ENCODE data around the gene HOPX. TPM values are rescaled to one million over a fixed set of nuclear protein-coding genes. Genes with fewer than 3 reads are reported as not detected.

HOPX gene
- total and polyA plus RNA-seq, 9 donors = 13.2 to 22.8 (median 18.1) TPM

DNA sequence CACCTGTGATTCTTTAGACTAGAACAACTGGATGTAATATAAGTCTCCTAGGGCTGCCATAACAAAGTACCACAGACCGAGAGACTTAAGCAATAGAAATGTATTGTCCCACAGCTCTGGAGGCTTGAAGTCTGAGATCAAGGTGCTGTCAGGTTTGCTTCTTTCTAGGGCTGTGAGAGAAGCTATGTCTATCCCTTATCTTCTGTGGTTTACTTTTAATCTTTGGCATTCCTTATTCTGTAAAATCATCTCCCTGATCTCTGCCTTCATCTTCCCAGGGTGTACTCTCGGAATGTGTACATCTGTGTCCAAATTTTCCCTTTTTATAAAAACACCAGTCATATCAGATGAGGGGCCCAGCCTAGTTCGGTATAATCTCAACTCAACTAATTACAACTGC lies 10.3 kb upstream of the HOPX start:
- Histone ChIP-seq H3K27ac (ENCODE audit: low read length) (no peak overlapping the region), H3K9me3 (replicated peaks; ENCODE audit: control insufficient read depth, low read depth, low read length) (no peaks in the 10 kb centered on the region), H3K27me3 (ENCODE audit: control insufficient read depth, insufficient read depth, low read length) (no peaks in the 10 kb centered on the region), H3K4me1 (ENCODE audit: control insufficient read depth, insufficient read depth, low read length) (no peaks in the 10 kb centered on the region), H3K4me3 (ENCODE audit: low read length) (no peak overlapping the region), H3K36me3 (ENCODE audit: control insufficient read depth, insufficient read depth, low read length) (no peaks in the 10 kb centered on the region)
- WGBS (ENCODE audit: insufficient coverage) = 80% methylated on average over 1 of the region's 3 CpGs
- DNase-seq = no peak

DNA sequence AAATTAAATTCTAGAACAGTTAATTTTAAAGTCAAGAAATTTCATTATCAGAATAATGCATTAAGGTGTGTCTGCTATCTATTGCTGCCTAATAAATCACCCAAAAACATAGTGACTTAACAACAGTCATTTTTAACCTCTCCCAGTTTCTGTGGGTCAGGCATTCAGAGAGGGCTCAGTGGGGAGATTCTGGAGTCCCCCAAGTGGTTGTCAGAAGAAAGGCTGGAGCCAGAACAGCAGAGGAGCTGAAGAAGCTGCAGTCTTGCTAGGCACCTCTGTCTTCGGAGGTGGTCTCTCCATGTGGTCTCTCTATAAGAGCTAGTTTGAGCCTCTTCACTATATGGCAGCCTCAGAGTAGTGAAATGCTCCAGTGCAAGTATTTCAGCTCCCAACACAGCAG lies 9.3 kb upstream of the HOPX start:
- no peak for DNase-seq
- Histone ChIP-seq H3K4me1 (ENCODE audit: control insufficient read depth, insufficient read depth, low read length) (no peaks in the 10 kb centered on the region), H3K36me3 (ENCODE audit: control insufficient read depth, insufficient read depth, low read length) (no peaks in the 10 kb centered on the region), H3K27ac (ENCODE audit: low read length) (no peak overlapping the region), H3K27me3 (ENCODE audit: control insufficient read depth, insufficient read depth, low read length) (no peaks in the 10 kb centered on the region), H3K9me3 (replicated peaks; ENCODE audit: control insufficient read depth, low read depth, low read length) (no peaks in the 10 kb centered on the region), H3K4me3 (ENCODE audit: low read length) (no peak overlapping the region)
- WGBS (ENCODE audit: insufficient coverage) = no CpG with 5 or more reads among the region's 1 CpG

DNA sequence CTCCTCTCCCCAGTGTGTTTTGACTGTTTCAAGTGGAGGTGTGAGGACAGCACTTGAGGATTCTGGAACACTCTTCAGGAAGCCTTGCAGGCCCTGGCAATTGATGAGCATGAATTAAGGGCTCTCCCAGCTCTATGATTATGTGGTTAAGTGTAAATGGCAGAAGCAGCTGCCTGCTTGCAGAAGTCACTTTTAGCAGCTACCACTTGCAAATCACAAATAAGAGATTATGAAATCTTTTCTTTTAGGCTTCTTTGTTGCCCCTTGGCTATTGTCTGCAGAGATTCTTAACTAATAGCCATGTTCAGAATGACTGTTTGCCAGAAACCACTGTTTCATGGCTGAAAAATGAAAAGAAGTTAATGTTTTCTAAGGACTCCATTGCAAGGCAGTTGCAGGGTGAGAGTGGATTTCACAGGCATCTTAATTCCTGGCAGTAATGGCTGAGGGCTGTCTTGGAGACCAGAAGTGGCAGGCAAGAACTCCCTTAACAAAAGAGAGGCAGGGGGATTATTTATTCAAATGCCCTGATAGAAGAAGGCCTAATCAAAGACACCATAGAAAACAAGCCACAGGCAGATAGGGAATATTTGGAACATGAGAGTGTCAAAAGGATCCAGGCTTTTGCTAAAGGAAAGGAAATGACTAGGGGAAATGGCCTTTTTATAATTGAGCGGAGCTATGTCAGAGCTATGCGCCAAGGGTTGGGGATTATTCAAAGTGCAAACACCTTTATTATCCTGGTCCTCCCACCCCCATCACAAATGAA lies 8.3 kb upstream of the HOPX start:
- H3K9me3 ChIP-seq (replicated peaks; ENCODE audit: control insufficient read depth, low read depth, low read length) = no peaks in the 10 kb centered on the region
- no peak for DNase-seq
- no peak overlapping the region for H3K27ac ChIP-seq (ENCODE audit: low read length)
- H3K27me3 ChIP-seq (ENCODE audit: control insufficient read depth, insufficient read depth, low read length) = no peaks in the 10 kb centered on the region
- no peaks in the 10 kb centered on the region for H3K36me3 ChIP-seq (ENCODE audit: control insufficient read depth, insufficient read depth, low read length)
- no CpG with 5 or more reads among the region's 2 CpGs for WGBS (ENCODE audit: insufficient coverage)
- H3K4me1 ChIP-seq (ENCODE audit: control insufficient read depth, insufficient read depth, low read length) = no peaks in the 10 kb centered on the region
- H3K4me3 ChIP-seq (ENCODE audit: low read length) = no peak overlapping the region

DNA sequence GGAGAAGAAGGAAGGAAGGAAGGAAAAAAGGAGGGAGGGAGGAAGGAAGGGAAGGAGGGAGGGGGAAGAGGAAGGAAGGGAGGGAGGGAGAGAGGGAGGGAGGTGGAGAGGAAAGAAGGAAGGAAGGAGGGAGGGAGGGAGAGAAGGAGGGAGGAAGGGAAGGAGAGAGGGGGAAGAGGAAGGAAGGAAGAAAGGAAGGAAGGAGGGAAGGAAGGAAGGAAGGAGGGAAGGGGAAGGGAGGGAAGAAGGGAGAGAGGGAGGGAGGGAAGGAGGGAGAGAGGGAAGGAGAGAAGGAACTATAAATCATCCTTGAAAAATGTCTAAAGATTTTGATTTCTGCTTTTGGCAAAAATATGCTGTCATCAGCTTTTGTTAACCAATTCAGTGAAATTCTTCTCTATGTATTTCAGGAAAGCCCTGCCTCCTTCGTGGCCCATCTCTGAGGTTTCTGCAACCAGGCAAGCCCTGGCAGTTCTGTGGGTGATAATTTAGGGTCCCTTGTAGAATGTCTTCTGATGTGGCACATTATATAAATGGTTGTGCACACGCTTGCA lies 7.1 kb upstream of the HOPX start:
- H3K36me3 ChIP-seq (ENCODE audit: control insufficient read depth, insufficient read depth, low read length) = no peaks in the 10 kb centered on the region
- H3K27ac ChIP-seq (ENCODE audit: low read length) = no peak overlapping the region
- no peak for DNase-seq
- H3K4me1 ChIP-seq (ENCODE audit: control insufficient read depth, insufficient read depth, low read length) = no peaks in the 10 kb centered on the region
- H3K4me3 ChIP-seq (ENCODE audit: low read length) = no peak overlapping the region
- no peaks in the 10 kb centered on the region for H3K27me3 ChIP-seq (ENCODE audit: control insufficient read depth, insufficient read depth, low read length)
- WGBS (ENCODE audit: insufficient coverage) = no CpG with 5 or more reads among the region's 2 CpGs
- H3K9me3 ChIP-seq (replicated peaks; ENCODE audit: control insufficient read depth, low read depth, low read length) = no peaks in the 10 kb centered on the region

DNA sequence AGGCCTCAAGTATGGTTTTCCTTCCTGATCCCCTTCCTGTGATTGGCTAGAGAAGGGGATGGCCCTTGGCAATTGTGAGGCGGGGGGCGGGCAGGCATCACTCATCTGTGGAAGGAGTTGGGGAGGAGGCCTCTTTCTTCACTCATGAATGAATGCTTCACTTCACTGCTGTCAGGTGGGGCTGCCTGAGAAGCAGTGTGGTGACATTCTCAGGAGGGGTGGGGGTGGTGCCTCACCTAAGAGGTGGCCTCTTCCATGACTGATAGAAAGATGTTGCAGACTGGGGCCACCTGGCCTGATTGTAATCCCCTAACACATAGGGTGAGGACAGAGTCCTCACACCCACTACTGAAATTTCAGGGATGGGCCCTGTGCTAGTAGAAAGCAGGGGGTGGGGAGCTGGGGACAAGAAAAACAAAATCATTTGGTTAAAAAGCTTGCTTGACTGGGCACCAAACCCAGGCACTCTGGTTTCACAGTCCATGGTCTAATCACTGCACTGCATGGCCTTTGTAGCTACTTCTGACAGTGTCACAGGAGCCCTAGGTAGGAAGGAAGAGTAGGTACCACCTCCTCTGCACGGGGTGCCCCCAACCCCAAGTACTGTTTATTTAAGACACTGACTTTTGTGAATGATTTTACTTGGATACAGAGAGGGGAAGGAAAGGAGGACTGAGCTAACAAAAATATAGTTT lies 5.6 kb upstream of the HOPX start:
- Histone ChIP-seq H3K4me1 (ENCODE audit: control insufficient read depth, insufficient read depth, low read length) (no peaks in the 10 kb centered on the region), H3K27ac (ENCODE audit: low read length) (no peak overlapping the region), H3K9me3 (replicated peaks; ENCODE audit: control insufficient read depth, low read depth, low read length) (no peaks in the 10 kb centered on the region), H3K4me3 (ENCODE audit: low read length) (no peak overlapping the region), H3K36me3 (ENCODE audit: control insufficient read depth, insufficient read depth, low read length) (no peaks in the 10 kb centered on the region), H3K27me3 (ENCODE audit: control insufficient read depth, insufficient read depth, low read length) (no peaks in the 10 kb centered on the region)
- no peak for DNase-seq
- no CpG with 5 or more reads among the region's 3 CpGs for WGBS (ENCODE audit: insufficient coverage)

DNA sequence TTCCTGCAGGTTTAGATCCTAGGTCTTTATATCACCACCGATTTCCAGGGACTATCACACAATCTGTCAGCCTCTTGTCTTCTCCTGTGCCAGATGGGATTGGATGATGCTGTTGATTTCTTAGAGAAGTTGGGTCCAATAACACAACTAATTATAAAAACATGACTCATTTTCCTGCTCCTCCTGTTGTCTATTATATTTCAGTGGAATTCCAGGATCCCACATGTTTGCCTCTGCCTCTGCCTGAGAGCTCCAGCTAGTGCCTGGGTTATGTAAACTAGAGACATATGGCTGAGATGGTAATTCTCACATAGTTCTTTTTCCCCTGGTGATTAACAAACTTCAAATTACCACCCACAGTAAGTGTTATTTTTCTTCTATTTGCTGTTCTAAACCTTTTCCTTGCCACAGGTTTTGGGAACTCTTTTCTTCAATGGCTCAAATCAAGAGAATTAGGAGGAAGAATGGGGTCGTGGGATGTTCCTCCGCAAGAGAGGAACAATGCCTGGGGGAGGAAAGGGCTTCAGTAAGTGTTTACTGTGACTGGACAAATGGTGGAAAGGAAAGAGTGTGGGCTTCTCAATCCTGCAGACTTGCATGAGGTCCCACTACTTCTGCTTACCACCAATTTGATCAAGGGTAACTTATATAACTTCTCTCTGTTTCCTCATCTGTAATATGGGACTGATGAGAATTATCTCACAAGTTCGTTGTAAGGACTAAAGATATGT lies 3.4 kb upstream of the HOPX start:
- Histone ChIP-seq H3K9me3 (replicated peaks; ENCODE audit: control insufficient read depth, low read depth, low read length) (no peaks in the 10 kb centered on the region), H3K36me3 (ENCODE audit: control insufficient read depth, insufficient read depth, low read length) (no peaks in the 10 kb centered on the region), H3K27me3 (ENCODE audit: control insufficient read depth, insufficient read depth, low read length) (peaks cover 3% of the 10 kb centered on the region), H3K4me3 (ENCODE audit: low read length) (no peak overlapping the region), H3K4me1 (ENCODE audit: control insufficient read depth, insufficient read depth, low read length) (no peaks in the 10 kb centered on the region), H3K27ac (ENCODE audit: low read length) (no peak overlapping the region)
- no peak for DNase-seq
- 60% methylated on average over 1 of the region's 4 CpGs for WGBS (ENCODE audit: insufficient coverage)

DNA sequence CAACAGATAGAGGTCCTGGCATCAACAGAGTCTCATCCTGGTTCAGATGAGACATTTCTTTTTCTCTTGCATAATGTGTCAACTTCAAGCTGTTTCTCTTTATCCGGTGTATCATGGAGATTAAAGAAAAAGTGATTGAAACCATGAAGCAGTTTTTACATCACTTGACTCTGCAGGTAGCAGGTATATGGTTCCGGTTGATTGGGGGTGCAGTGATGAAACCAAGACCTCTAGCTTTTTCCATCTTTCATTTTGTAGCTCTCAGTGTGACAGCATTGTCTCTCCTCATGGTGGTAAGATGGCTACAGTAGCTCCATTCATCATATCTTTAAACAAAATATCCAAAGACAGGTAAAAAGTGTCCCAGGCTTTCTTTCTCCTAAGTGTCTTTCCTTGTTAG lies 2.4 kb upstream of the HOPX start:
- DNase-seq = no peak
- Histone ChIP-seq H3K36me3 (ENCODE audit: control insufficient read depth, insufficient read depth, low read length) (no peaks in the 10 kb centered on the region), H3K27me3 (ENCODE audit: control insufficient read depth, insufficient read depth, low read length) (peaks cover 3% of the 10 kb centered on the region), H3K9me3 (replicated peaks; ENCODE audit: control insufficient read depth, low read depth, low read length) (no peaks in the 10 kb centered on the region), H3K27ac (ENCODE audit: low read length) (no peak overlapping the region), H3K4me3 (ENCODE audit: low read length) (no peak overlapping the region), H3K4me1 (ENCODE audit: control insufficient read depth, insufficient read depth, low read length) (no peaks in the 10 kb centered on the region)
- WGBS (ENCODE audit: insufficient coverage) = no CpG with 5 or more reads among the region's 2 CpGs

DNA sequence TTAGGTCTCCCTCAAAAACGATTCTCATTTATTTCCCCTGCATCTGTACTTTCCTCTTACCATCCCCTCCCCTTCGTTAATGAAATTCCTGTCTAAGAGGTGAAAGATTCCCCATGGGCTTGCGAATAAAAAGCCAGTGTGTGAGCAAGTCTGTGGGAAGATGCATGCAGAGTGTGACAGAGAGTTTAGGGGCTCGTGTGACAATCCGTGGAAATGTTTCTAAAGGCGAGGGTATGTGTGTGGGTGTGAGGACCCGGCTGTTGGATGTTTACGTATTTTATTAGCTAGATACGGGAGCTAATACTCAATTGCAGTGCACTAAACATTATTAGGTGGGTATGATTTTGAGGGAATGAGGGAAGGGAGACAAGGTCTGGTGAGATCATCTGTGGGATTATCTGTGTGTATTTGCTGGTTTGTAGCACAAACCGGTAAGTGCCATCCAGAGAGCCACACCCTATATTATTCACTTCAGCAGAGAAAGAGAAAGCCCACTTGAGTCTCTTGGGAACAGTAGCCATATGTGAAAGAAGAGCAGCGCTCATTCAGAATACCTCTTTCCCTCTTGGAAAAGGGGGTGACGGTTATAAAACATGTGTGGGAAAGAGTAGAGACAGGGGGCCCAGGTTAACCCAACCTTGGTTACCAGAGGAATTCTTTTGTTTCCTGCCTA lies 893 bp upstream of the HOPX start:
- Histone ChIP-seq H3K4me1 (ENCODE audit: control insufficient read depth, insufficient read depth, low read length) (no peaks in the 10 kb centered on the region), H3K9me3 (replicated peaks; ENCODE audit: control insufficient read depth, low read depth, low read length) (no peaks in the 10 kb centered on the region), H3K27me3 (ENCODE audit: control insufficient read depth, insufficient read depth, low read length) (peaks cover 3% of the 10 kb centered on the region), H3K4me3 (ENCODE audit: low read length) (no peak overlapping the region), H3K36me3 (ENCODE audit: control insufficient read depth, insufficient read depth, low read length) (no peaks in the 10 kb centered on the region), H3K27ac (ENCODE audit: low read length) (no peak overlapping the region)
- no peak for DNase-seq
- 33% methylated on average over 6 of the region's 12 CpGs for WGBS (ENCODE audit: insufficient coverage)

DNA sequence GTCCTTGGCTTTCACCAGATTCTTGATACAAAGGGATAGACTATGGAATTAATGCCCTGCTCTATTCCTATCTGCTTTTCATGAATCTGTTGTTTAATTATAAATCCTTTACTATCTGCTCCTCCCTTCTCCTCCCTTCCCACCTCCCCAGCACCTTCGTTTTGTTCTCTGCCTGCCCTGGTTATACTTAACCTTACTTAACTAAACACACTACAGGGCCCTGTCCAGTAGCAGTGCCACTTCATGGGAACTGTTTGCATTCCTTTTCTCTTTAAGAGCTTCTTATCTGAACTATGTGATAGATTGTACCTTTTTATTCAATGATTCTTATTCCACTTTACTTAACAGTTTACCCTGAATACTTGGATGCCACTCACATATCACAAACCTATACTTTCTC lies 830 bp downstream of the HOPX start:
- Histone ChIP-seq H3K9me3 (replicated peaks; ENCODE audit: control insufficient read depth, low read depth, low read length) (no peaks in the 10 kb centered on the region), H3K27me3 (ENCODE audit: control insufficient read depth, insufficient read depth, low read length) (peaks cover 3% of the 10 kb centered on the region), H3K27ac (ENCODE audit: low read length) (no peak overlapping the region), H3K36me3 (ENCODE audit: control insufficient read depth, insufficient read depth, low read length) (no peaks in the 10 kb centered on the region), H3K4me1 (ENCODE audit: control insufficient read depth, insufficient read depth, low read length) (no peaks in the 10 kb centered on the region), H3K4me3 (ENCODE audit: low read length) (no peak overlapping the region)
- whole genome bisulfite sequencing (ENCODE audit: insufficient coverage) = no CpG with 5 or more reads among the region's 1 CpG
- DNase-seq = no peak

DNA sequence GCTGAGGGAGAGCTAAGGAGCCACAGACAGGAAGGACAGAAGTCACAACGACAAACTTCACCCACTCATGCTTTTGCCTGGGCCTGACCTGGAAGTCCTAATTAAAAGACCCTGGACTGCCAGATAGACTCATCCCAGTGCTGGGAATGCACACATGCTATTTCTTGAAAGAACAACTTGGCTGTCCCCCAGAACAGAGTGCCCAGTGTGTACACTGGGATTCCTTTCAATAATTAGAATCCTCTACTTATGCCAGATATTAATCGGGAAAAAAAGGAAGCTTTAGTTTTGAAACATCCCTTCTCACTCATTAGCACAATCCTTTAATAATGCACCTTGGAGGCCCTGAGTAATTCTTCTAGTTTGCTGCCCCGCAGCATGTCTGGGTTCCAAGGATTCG lies 3.4 kb downstream of the HOPX start:
- Histone ChIP-seq H3K9me3 (replicated peaks; ENCODE audit: control insufficient read depth, low read depth, low read length) (no peaks in the 10 kb centered on the region), H3K4me1 (ENCODE audit: control insufficient read depth, insufficient read depth, low read length) (no peaks in the 10 kb centered on the region), H3K27me3 (ENCODE audit: control insufficient read depth, insufficient read depth, low read length) (peaks cover 3% of the 10 kb centered on the region), H3K4me3 (ENCODE audit: low read length) (no peak overlapping the region), H3K36me3 (ENCODE audit: control insufficient read depth, insufficient read depth, low read length) (no peaks in the 10 kb centered on the region), H3K27ac (ENCODE audit: low read length) (no peak overlapping the region)
- no peak for DNase-seq
- WGBS (ENCODE audit: insufficient coverage) = 96% methylated on average over 2 of the region's 4 CpGs
